T-helper 17 cell (primary cell): Measurements from ENCODE around the gene PA2G4. TPM values are rescaled to one million over a fixed set of nuclear protein-coding genes. Genes with fewer than 3 reads are reported as not detected.

Source experiments
- ATAC-seq: fragments of 150-1000 bp; cut with Tn5 transposase; 2 replicates; pipeline ENCODE4 v1.10.0; 2021; ENCODE audit warnings: mild to moderate bottlenecking, moderate library complexity
- DNase-seq, 3 donors: peaks; one replicate each; pipeline versions ENCODE4 v3.0.0 to v3.0.0-alpha.2; 2020 to 2021
- H3K9me3 ChIP-seq: one replicate; pipeline ENCODE4 v1.7.0; 2013; ENCODE audit warnings: low read length, mild to moderate bottlenecking; ENCODE audit not compliant: control insufficient read depth, poor library complexity, severe bottlenecking
- H3K27ac Mint-ChIP-seq: one replicate; pipeline ENCODE4 v1.8.0; 2022; ENCODE audit warnings: mild to moderate bottlenecking, moderate library complexity, mixed read lengths
- H3K27me3 Mint-ChIP-seq: one replicate; pipeline ENCODE4 v1.8.0; 2022; ENCODE audit warnings: mixed read lengths
- H3K36me3 Mint-ChIP-seq: one replicate; pipeline ENCODE4 v1.8.0; 2022; ENCODE audit warnings: low read depth, mixed read lengths
- H3K4me1 Mint-ChIP-seq: one replicate; pipeline ENCODE4 v1.8.0; 2022; ENCODE audit warnings: mild to moderate bottlenecking, mixed read lengths
- H3K4me3 Mint-ChIP-seq: one replicate; pipeline ENCODE4 v1.8.0; 2022; ENCODE audit warnings: mild to moderate bottlenecking, moderate library complexity, mixed read lengths
- total RNA-seq, 4 donors: library from RNA in 2 of 4; stranded (reverse) in 2 of 4; gene quantifications; one replicate each; pipeline ENCODE4 v1.2.3 and lab custom pipeline; 2022 to 2026

PA2G4 gene
- total RNA-seq, 2 donors from 2014 or later: 62.0 to 76.2 TPM

DNA sequence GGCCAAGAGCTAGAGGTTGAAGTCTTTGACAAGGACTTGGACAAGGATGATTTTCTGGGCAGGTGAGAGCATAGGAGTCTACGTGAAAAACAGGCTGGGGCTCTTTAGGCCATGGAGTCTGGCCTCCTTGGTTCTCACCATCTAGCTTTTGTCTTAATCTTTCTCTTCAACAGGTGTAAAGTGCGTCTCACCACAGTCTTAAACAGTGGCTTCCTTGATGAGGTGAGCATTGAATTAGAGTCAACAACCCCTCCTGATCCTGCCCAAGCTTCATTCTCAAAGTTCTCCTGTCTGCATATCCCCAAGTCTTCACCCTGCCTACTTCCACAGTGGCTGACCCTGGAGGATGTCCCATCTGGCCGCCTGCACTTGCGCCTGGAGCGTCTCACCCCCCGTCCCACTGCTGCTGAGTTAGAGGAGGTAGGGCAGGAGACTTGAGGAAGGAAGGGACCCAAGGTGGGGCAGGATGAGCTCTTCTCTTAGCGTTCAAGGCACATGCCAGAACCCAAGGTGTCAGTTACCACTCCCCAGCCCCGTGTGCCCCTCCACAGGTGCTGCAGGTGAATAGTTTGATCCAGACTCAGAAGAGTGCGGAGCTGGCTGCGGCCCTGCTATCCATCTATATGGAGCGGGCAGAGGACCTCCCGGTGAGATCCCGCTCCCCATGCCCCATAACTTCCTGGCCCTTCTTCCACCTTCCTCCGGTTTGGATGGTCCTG, 33.7 kb downstream of the PA2G4 start:
- H3K36me3 Mint-ChIP-seq: peaks cover 16% of the 10 kb centered on the region
- ATAC-seq (no peak), DNase-seq (no peak)
- peaks cover 46% of the 10 kb centered on the region for H3K4me1 Mint-ChIP-seq
- H3K27ac Mint-ChIP-seq: peak overlapping the region; percentile 91
- H3K4me3 Mint-ChIP-seq: no peak overlapping the region
- H3K9me3 ChIP-seq: no peaks in the 10 kb centered on the region
- H3K27me3 Mint-ChIP-seq: no peaks in the 10 kb centered on the region

DNA sequence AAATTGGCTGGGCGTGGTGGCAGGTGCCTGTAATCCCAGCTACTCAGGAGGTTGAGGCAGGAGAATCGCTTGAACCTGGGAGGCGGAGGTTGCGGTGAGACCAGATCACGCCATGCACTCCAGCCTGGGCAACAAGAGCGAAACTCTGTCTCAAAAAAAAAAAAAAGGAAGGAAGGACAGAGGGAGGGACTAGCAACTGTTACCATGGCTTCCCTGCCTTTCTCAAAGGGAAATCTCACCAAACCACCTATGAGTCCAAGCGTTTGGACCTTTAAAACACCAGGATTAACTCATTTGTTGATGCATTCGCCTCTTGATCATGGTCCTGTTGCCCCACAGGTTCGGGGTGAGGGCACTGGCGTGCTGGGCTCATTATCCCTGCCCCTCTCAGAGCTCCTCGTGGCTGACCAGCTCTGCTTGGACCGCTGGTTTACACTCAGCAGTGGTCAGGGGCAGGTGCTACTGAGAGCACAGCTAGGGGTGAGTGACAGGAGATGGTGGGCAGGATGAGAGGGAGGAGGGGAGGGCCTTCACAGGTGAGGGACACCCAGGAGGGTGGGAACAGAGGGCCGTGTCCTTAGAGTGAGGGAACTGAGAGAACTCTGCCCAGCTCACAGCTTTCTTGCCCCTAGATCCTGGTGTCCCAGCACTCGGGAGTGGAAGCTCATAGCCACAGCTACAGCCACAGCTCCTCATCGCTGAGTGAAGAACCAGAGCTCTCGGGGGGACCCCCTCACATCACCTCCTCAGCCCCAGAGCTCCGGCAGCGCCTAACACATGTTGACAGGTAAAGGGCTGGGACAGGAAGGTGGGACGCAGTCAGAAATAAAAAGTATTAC, 37.8 kb downstream of the PA2G4 start:
- Mint-ChIP-seq H3K27me3 (no peaks in the 10 kb centered on the region), H3K36me3 (peaks cover 13% of the 10 kb centered on the region)
- ATAC-seq: no peak

DNA sequence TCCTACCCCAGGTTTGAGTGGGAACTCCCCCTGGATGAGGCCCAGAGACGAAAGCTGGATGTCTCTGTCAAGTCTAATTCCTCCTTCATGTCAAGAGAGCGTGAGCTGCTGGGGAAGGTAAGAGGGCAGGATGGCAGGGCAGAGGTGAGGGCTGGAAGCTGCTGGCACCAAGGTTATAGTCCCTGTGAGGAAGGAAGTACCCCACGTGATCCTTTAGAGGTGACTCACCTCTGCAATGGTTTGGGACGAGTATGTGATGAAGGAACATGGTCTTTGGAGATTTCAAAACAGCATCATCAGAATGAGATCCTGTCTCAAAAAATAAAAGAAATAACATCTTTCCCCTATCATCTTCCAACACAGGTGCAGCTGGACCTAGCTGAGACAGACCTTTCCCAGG, 38.9 kb downstream of the PA2G4 start:
- no peaks in the 10 kb centered on the region for H3K27me3 Mint-ChIP-seq
- ATAC-seq: peak; percentile 47
- peak overlapping the region; percentile 91 for H3K27ac Mint-ChIP-seq
- no peak overlapping the region for H3K4me3 Mint-ChIP-seq
- DNase-seq: no peak
- H3K9me3 ChIP-seq: no peaks in the 10 kb centered on the region
- peaks cover 11% of the 10 kb centered on the region for H3K36me3 Mint-ChIP-seq
- peaks cover 35% of the 10 kb centered on the region for H3K4me1 Mint-ChIP-seq

More for the DNA sequence above, 37.8 kb downstream of the PA2G4 start:
- DNase-seq: no peak
- no peaks in the 10 kb centered on the region for H3K9me3 ChIP-seq
- Mint-ChIP-seq H3K4me1 (peaks cover 42% of the 10 kb centered on the region), H3K4me3 (peak overlapping the region; percentile 21), H3K27ac (peak overlapping the region; percentile 91)

DNA sequence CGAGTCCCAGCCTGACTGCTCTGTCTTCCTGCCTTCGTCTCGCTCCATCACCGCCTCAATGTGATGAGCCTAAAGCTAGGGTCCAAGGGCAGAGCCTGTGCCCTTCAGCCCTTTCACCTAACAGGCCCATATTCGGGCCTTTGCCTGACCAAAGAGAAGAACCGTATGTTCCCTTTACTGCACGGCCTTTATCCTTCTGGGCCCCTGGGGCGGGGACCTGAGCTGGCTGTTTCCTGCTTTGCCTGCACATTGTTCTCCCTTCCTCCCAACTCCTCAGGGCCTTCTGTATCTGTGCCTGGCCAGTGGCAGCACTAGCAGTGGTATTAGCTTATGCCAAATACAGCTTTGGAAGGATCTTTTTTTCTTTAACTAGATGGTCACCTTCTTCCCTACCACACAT, 39.5 kb downstream of the PA2G4 start:
- no peak for ATAC-seq
- H3K36me3 Mint-ChIP-seq: peaks cover 8% of the 10 kb centered on the region
- H3K4me1 Mint-ChIP-seq: peaks cover 29% of the 10 kb centered on the region

DNA sequence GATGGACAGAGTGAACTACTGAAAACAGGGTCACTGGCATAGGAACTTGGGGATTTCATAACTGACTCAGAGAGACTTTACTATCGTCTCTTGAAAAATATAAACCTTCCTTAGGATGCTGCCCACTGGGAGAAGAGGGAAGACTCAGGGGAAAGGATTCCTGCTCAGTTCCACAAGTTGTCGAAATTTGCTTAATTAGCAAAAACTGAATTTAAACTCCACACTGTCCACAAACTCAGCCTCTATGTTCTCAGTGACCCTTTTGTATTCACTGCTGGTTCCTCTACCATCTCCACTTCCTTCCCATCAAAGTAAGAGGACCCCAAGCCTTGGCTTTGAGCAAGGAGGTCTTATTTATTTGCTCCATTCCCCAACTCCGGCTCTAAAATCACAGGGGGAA, 40.9 kb downstream of the PA2G4 start:
- Mint-ChIP-seq H3K27me3 (no peaks in the 10 kb centered on the region), H3K4me1 (peaks cover 25% of the 10 kb centered on the region), H3K4me3 (no peak overlapping the region), H3K36me3 (peaks cover 6% of the 10 kb centered on the region), H3K27ac (no peak overlapping the region)
- DNase-seq (no peak), ATAC-seq (no peak)
- no peaks in the 10 kb centered on the region for H3K9me3 ChIP-seq

More for the DNA sequence above, 39.5 kb downstream of the PA2G4 start:
- DNase-seq: no peak
- Mint-ChIP-seq H3K27ac (peak overlapping the region; percentile 91), H3K4me3 (no peak overlapping the region), H3K27me3 (no peaks in the 10 kb centered on the region)
- H3K9me3 ChIP-seq: no peaks in the 10 kb centered on the region

DNA sequence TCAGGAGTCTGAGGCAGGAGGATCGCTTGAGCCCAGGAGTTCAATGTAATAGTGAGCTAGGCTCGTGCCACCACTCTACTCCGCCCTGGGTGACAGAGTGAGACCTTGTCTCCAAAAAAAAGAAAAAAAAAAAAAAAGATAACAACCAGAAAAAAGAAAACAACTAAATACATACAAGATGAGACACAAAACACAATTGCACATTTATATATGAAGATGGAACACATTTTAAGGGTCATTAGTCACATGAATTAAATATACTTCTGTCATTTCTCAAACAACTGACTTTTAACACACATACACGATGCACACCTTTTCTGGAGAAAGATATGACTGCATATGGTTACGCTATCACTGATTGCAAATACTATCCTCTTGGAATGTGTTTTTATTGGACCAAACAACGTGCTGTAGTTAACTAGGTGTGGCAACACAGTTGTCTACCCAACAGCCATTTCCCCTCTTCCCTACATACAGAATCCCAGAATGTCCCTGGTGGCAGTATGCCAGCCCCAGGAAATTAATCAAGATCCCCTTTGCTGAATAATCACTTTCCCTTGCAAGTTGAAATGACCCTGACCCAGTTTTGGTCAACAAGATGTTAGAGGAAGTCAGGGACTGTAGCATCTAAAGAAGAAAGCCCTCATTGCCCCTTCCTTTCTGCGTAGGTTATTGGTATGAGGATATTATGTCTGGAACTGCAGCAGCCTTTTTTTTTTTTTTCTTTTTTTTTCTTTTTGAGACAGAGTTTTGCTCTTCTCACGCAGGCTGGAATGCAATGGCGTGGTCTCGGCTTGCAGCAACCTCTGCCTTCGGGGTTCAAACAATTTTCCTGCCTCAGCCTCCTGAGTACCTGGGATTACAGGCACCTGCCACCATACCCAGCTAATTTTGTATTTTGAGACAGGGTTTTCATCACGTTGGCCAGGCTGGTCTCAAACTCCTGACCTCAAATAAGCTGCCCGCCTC, 42.4 kb downstream of the PA2G4 start:
- H3K36me3 Mint-ChIP-seq: no peaks in the 10 kb centered on the region
- ATAC-seq (no peak), DNase-seq (no peak)
- peaks cover 32% of the 10 kb centered on the region for H3K4me1 Mint-ChIP-seq
- no peaks in the 10 kb centered on the region for H3K27me3 Mint-ChIP-seq
- peak overlapping the region; percentile 79 for H3K27ac Mint-ChIP-seq
- H3K9me3 ChIP-seq: no peaks in the 10 kb centered on the region
- no peak overlapping the region for H3K4me3 Mint-ChIP-seq

DNA sequence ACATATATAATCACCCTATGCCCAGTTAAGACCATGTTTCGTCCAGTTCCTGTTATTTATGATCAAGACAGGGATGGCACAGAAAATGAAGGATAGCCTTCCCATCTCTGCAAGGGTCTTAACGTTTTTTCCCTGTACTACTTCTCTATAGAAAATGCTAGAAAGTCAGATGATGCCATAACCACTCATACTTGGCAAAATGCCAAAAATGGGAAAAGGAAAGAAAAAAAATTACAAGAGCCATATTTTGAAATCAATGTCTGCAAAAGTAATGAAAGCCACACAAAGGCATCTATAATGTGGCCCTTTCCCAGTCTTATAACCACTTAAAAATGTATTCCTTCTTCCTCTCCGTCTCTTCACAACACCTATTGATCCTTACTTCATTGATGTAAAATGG, 46.2 kb downstream of the PA2G4 start:
- H3K4me3 Mint-ChIP-seq: peak overlapping the region; percentile 71
- no peaks in the 10 kb centered on the region for H3K27me3 Mint-ChIP-seq
- peak overlapping the region; percentile 93 for H3K27ac Mint-ChIP-seq
- no peaks in the 10 kb centered on the region for H3K9me3 ChIP-seq
- H3K36me3 Mint-ChIP-seq: no peaks in the 10 kb centered on the region
- DNase-seq (no peak), ATAC-seq (no peak)
- peaks cover 30% of the 10 kb centered on the region for H3K4me1 Mint-ChIP-seq

DNA sequence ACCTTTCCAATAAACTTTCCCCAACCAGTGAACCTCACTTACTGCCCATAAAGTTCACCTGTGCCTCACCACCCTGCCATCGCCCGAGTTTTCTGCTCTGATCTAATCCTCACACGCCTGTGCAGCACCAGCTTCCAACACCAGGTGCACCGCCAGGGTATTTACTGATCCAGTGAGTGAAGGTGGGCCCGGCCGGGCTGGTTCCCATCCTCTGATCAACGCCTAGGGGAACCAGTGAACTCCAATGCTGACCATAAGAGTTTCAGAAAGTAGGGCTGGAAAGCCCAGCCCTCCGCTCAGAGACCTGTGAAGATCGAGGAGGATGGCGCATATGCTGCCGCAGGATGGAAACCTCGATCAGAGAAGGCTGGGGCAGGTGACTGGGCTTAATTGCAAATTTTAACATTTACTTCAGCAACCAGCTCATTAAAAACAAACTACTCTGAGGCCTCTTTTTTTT, 47.3 kb downstream of the PA2G4 start:
- peak overlapping the region; percentile 93 for H3K27ac Mint-ChIP-seq
- no peaks in the 10 kb centered on the region for H3K27me3 Mint-ChIP-seq
- H3K9me3 ChIP-seq: no peaks in the 10 kb centered on the region
- peak overlapping the region; percentile 91 for H3K4me3 Mint-ChIP-seq
- H3K4me1 Mint-ChIP-seq: peaks cover 27% of the 10 kb centered on the region
- peak; percentile 41 to 49 (median 46) for DNase-seq
- no peaks in the 10 kb centered on the region for H3K36me3 Mint-ChIP-seq
- peak; percentile 75 for ATAC-seq

DNA sequence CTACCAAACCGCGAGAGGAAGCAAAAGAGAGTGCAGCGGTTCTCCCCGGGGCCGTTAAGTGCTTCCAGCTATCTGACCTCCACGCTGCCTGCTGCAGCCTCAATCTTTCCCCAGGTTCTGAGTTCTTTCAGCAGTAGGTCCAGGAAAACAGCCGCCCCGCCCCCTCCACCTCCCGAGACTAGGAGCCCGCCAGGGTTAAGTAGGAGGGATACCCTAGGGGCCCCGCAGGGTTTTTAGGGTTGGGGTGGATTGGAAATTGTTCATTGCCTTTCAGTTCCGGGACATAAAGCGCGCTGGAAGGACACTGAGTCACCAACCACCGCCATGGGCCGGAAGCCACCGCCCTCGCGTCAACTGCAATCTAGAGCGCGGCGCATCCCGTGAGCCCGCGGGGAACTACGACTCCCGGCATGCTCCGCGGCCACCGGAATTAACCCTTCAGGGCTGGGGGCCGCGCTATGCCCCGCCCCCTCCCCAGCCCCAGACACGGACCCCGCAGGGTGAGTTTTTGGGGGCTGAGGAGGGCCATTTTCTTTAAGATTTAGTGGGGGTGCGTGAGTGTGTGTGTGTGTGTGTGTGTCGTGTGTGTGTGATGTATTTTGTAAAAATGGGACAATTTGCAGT, 47.9 kb downstream of the PA2G4 start, which contains the start of gene MYL6B:
Gene MYL6B, plus strand, starts transcription at position 456 of the 624 bp plus-strand sequence. CDS start 1,332 bp downstream, outside the sequence.
- ATAC-seq (peak; percentile 95), DNase-seq (peak; percentile 85 to 89 (median 87))
- Mint-ChIP-seq H3K4me1 (peaks cover 27% of the 10 kb centered on the region), H3K27ac (peak within 1 kb of the TSS; percentile 93), H3K27me3 (no peaks in the 10 kb centered on the region), H3K4me3 (peak within 1 kb of the TSS; percentile 91), H3K36me3 (no peaks in the 10 kb centered on the region)
- H3K9me3 ChIP-seq: no peaks in the 10 kb centered on the region

DNA sequence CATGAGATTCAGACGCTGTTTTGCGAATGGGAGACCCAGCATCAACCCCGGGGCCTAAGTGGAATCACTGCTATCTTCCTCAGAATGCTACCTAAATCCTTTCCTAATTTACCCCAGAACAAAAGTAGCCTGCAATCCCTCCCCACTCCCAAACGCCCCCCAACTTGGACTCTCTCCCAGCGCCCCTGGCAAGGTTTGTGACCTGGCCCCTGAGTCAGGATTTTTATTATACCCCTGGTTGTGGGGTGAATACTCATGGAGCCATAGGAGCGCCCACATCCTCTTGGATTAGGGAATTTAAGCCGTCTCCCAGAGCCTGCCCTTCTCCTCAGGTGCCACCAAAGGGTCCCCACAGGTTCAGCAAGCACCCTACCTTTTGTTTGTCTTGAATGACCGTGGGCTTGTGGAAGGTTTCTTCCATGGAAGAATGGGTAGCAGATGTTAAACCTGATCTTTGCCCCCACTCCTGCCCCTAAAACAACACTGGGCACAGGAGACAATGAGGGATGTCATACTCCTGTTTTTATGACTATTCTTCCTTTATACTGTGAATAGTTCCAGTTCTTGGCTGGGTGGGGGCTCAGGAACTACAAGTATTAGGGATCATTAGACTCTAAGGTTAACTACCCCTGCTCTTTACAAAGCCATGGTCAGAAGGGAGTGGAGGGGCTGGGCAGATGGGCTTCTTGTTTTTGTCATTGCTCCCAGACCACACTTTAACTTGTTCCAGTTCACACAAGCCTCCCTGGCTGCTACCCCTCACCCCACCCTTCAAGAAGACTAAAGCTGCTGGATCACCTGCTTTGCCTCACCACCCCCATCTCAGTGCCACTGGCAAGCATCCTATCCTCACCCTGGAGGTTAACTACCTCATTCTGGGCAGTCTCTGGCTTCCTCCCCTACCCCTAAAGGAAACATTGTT, 48.7 kb downstream of the PA2G4 start:
- DNase-seq: no peak
- peaks cover 30% of the 10 kb centered on the region for H3K4me1 Mint-ChIP-seq
- H3K27me3 Mint-ChIP-seq: no peaks in the 10 kb centered on the region
- no peaks in the 10 kb centered on the region for H3K9me3 ChIP-seq
- H3K36me3 Mint-ChIP-seq: no peaks in the 10 kb centered on the region
- H3K27ac Mint-ChIP-seq: peak overlapping the region; percentile 93
- H3K4me3 Mint-ChIP-seq: peak overlapping the region; percentile 91
- ATAC-seq: no peak

DNA sequence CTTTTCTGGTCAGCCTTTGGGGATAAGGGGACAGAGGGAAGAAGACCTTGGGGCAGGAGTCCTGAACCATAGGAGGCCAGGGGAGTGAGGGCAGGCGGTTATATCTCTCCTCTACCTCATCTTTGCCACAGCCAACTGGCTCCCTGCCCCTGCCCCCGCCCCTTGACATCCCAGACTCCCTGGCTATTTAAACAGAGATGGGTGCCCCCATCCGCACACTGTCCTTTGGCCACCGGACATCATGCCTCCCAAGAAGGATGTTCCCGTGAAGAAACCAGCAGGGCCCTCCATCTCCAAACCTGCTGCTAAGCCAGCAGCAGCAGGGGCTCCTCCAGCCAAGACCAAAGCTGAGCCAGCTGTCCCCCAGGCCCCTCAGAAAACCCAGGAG, 49.3 kb downstream of the PA2G4 start:
- H3K4me1 Mint-ChIP-seq: peaks cover 34% of the 10 kb centered on the region
- no peaks in the 10 kb centered on the region for H3K27me3 Mint-ChIP-seq
- no peaks in the 10 kb centered on the region for H3K9me3 ChIP-seq
- ATAC-seq (no peak), DNase-seq (no peak)
- peaks cover 4% of the 10 kb centered on the region for H3K36me3 Mint-ChIP-seq
- H3K27ac Mint-ChIP-seq: peak overlapping the region; percentile 93
- H3K4me3 Mint-ChIP-seq: peak overlapping the region; percentile 56
